Measurements from ENCODE around the gene ATAD3B.
"Not testable (repeated sequence)": the region's sequence is repeated elsewhere in the genome, so short reads cannot be mapped to it uniquely, and the experiment has no call there.

The ATAD3B gene

GRCh38 chr1:1523651-1524050 lies 52.1 kb downstream of the ATAD3B start:
- not testable (repeated sequence) for H3K4me3 ChIP-seq (ENCODE audit: low read depth, low read length); H3K27ac ChIP-seq (ENCODE audit: low read depth, low read length); H3K27me3 ChIP-seq (ENCODE audit: insufficient read depth, low read length); H2AK5ac ChIP-seq (ENCODE audit: low read length); H3K18ac ChIP-seq (ENCODE audit: low read length); H2BK120ac ChIP-seq (ENCODE audit: insufficient read depth, low read length, poor library complexity); H3K9me3 ChIP-seq (ENCODE audit: insufficient read depth, low read depth, low read length); H3K4ac ChIP-seq (ENCODE audit: low read depth, low read length); H2AFZ ChIP-seq (ENCODE audit: insufficient read depth, low read length, poor library complexity); H3K4me1 ChIP-seq (ENCODE audit: control insufficient read depth in 1 of 2, insufficient read depth in 2 of 2, low read length in 2 of 2); H3K23ac ChIP-seq (ENCODE audit: low read length); H3K9ac ChIP-seq (ENCODE audit: low read length); H4K91ac ChIP-seq (ENCODE audit: low read depth, low read length); H2BK5ac ChIP-seq (ENCODE audit: low read depth, low read length, poor library complexity); H3K79me1 ChIP-seq (ENCODE audit: low read length); H3K79me2 ChIP-seq (ENCODE audit: control insufficient read depth, insufficient read depth, low read length, poor library complexity); DNase-seq; H4K8ac ChIP-seq (ENCODE audit: low read depth, low read length); H4K12ac ChIP-seq (ENCODE audit: low read depth, low read length); H2BK12ac ChIP-seq (ENCODE audit: low read length); H3K14ac ChIP-seq (ENCODE audit: low read length); H3K4me2 ChIP-seq (ENCODE audit: low read length)
- no CpG with 5 or more reads among the region's 17 CpGs for WGBS (ENCODE audit: extremely low coverage, insufficient coverage, insufficient read length)
- H3K36me3 ChIP-seq (ENCODE audit: control insufficient read depth in 1 of 2, insufficient read depth in 2 of 2, low read length in 2 of 2), result peaks cover 61 to 64% of the 10 kb centered on the region in 2 experiments

DNA sequence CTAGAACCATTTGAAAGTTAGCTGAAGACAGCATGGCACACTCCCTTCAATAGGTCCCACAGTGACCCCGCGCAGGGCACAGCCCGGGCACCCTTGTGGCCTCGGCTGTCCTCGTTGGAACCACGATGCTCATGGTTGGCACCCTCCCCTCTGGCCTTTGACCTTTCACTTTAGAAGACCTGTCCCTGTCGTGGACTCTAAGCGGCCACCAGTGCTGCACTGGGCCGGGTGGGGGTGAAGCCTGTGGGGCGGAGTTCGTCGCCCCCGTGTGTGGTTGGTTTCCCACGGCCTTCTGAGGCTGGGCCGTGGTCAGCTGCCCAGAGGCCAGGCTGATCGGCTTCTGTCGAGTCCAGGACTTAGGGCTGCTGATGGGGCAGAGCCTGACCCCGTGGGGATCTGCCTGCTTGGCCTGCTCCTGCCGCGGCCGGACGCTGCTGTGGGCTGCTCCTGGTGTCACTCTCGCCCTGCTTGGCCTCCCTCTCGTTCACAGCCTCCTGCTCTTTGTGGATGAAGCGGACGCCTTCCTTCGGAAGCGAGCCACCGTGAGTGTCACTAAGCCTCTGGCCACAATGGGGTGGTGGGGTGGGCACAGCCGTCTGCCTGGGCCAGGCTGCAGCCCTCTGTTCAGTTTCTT lies 53.3 kb downstream of the ATAD3B start:
- not testable (repeated sequence) for H3K9me3 ChIP-seq (ENCODE audit: insufficient read depth, low read depth, low read length); H4K12ac ChIP-seq (ENCODE audit: low read depth, low read length); H2BK12ac ChIP-seq (ENCODE audit: low read length); H3K14ac ChIP-seq (ENCODE audit: low read length); H3K9ac ChIP-seq (ENCODE audit: low read length); H3K27me3 ChIP-seq (ENCODE audit: insufficient read depth, low read length); H4K91ac ChIP-seq (ENCODE audit: low read depth, low read length); H3K23ac ChIP-seq (ENCODE audit: low read length); H3K4ac ChIP-seq (ENCODE audit: low read depth, low read length); H3K4me3 ChIP-seq (ENCODE audit: low read depth, low read length); H2AK5ac ChIP-seq (ENCODE audit: low read length); H3K79me1 ChIP-seq (ENCODE audit: low read length); H3K27ac ChIP-seq (ENCODE audit: low read depth, low read length); H2BK5ac ChIP-seq (ENCODE audit: low read depth, low read length, poor library complexity); H3K4me2 ChIP-seq (ENCODE audit: low read length); H3K18ac ChIP-seq (ENCODE audit: low read length); H3K79me2 ChIP-seq (ENCODE audit: control insufficient read depth, insufficient read depth, low read length, poor library complexity); H2BK120ac ChIP-seq (ENCODE audit: insufficient read depth, low read length, poor library complexity); DNase-seq; H3K4me1 ChIP-seq (ENCODE audit: control insufficient read depth in 1 of 2, insufficient read depth in 2 of 2, low read length in 2 of 2); H4K8ac ChIP-seq (ENCODE audit: low read depth, low read length); H2AFZ ChIP-seq (ENCODE audit: insufficient read depth, low read length, poor library complexity)
- peaks cover 68 to 69% of the 10 kb centered on the region in 2 experiments for H3K36me3 ChIP-seq (ENCODE audit: control insufficient read depth in 1 of 2, insufficient read depth in 2 of 2, low read length in 2 of 2)
- WGBS (ENCODE audit: extremely low coverage, insufficient coverage, insufficient read length), result no CpG with 5 or more reads among the region's 30 CpGs

DNA sequence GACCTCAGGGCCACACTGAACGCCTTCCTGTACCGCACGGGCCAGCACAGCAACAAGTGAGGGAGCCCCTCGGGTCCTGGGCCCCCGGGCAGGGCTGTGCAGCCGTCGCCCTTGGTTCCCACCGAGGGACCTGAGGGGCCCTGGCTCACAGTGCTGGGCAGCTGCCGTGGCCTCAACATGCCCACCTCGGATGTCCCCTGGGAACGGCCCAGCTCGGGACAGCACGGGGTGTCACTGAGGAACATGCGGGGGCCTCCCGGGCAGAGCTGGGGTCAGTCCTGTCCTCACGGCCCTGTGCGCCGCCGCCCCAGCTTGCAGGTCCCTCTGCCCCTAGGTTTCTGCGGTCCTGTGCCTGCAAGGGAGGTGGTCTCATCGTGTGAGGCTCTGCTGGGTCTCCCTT lies 54.9 kb downstream of the ATAD3B start:
- H3K36me3 ChIP-seq (ENCODE audit: control insufficient read depth in 1 of 2, insufficient read depth in 2 of 2, low read length in 2 of 2), result peaks cover 59 to 60% of the 10 kb centered on the region in 2 experiments
- not testable (repeated sequence) for H4K8ac ChIP-seq (ENCODE audit: low read depth, low read length); H4K12ac ChIP-seq (ENCODE audit: low read depth, low read length); H3K18ac ChIP-seq (ENCODE audit: low read length); H3K4me1 ChIP-seq (ENCODE audit: control insufficient read depth in 1 of 2, insufficient read depth in 2 of 2, low read length in 2 of 2); H4K91ac ChIP-seq (ENCODE audit: low read depth, low read length); H3K9me3 ChIP-seq (ENCODE audit: insufficient read depth, low read depth, low read length); DNase-seq; H3K79me1 ChIP-seq (ENCODE audit: low read length); H3K4me2 ChIP-seq (ENCODE audit: low read length); H3K27ac ChIP-seq (ENCODE audit: low read depth, low read length); H2AK5ac ChIP-seq (ENCODE audit: low read length); H3K23ac ChIP-seq (ENCODE audit: low read length); H3K14ac ChIP-seq (ENCODE audit: low read length); H3K79me2 ChIP-seq (ENCODE audit: control insufficient read depth, insufficient read depth, low read length, poor library complexity); H2BK12ac ChIP-seq (ENCODE audit: low read length); H3K4me3 ChIP-seq (ENCODE audit: low read depth, low read length); H3K4ac ChIP-seq (ENCODE audit: low read depth, low read length); H3K27me3 ChIP-seq (ENCODE audit: insufficient read depth, low read length); H2BK120ac ChIP-seq (ENCODE audit: insufficient read depth, low read length, poor library complexity); H3K9ac ChIP-seq (ENCODE audit: low read length); H2BK5ac ChIP-seq (ENCODE audit: low read depth, low read length, poor library complexity); H2AFZ ChIP-seq (ENCODE audit: insufficient read depth, low read length, poor library complexity)
- no CpG with 5 or more reads among the region's 21 CpGs for whole genome bisulfite sequencing (ENCODE audit: extremely low coverage, insufficient coverage, insufficient read length)

- H2BK120ac ChIP-seq (ENCODE audit: insufficient read depth, low read length, poor library complexity), result no peak overlapping the region
- H3K23ac ChIP-seq (ENCODE audit: low read length), result no peak overlapping the region
- H2AFZ ChIP-seq (ENCODE audit: insufficient read depth, low read length, poor library complexity), result no peak overlapping the region
- peak overlapping the region; percentile 13 for H3K4me3 ChIP-seq (ENCODE audit: low read depth, low read length)
- no peak overlapping the region for H2AK5ac ChIP-seq (ENCODE audit: low read length)
- no peak overlapping the region for H4K8ac ChIP-seq (ENCODE audit: low read depth, low read length)
- no peak overlapping the region for H3K4ac ChIP-seq (ENCODE audit: low read depth, low read length)
- no peaks in the 10 kb centered on the region for H3K4me1 ChIP-seq (ENCODE audit: control insufficient read depth in 1 of 2, insufficient read depth in 2 of 2, low read length in 2 of 2)
- H4K91ac ChIP-seq (ENCODE audit: low read depth, low read length), result no peak overlapping the region
- no peak overlapping the region for H3K9ac ChIP-seq (ENCODE audit: low read length)
- no peaks in the 10 kb centered on the region for H3K27me3 ChIP-seq (ENCODE audit: insufficient read depth, low read length)
- H3K27ac ChIP-seq (ENCODE audit: low read depth, low read length), result no peak overlapping the region
- H3K79me1 ChIP-seq (ENCODE audit: low read length), result no peaks in the 10 kb centered on the region
- no peak overlapping the region for H4K12ac ChIP-seq (ENCODE audit: low read depth, low read length)
- H3K4me2 ChIP-seq (ENCODE audit: low read length), result no peak overlapping the region
- H3K18ac ChIP-seq (ENCODE audit: low read length), result no peak overlapping the region
- no peak overlapping the region for H2BK12ac ChIP-seq (ENCODE audit: low read length)
- no peak overlapping the region for H3K14ac ChIP-seq (ENCODE audit: low read length)
- peaks cover 9% of the 10 kb centered on the region for H3K9me3 ChIP-seq (ENCODE audit: insufficient read depth, low read depth, low read length)
- no peaks in the 10 kb centered on the region for H3K79me2 ChIP-seq (ENCODE audit: control insufficient read depth, insufficient read depth, low read length, poor library complexity)
- H2BK5ac ChIP-seq (ENCODE audit: low read depth, low read length, poor library complexity), result no peak overlapping the region
- H3K36me3 ChIP-seq (ENCODE audit: control insufficient read depth in 1 of 2, insufficient read depth in 2 of 2, low read length in 2 of 2), result peaks cover 55% of the 10 kb centered on the region in 2 experiments
- no CpG with 5 or more reads among the region's 31 CpGs for WGBS (ENCODE audit: extremely low coverage, insufficient coverage, insufficient read length)
- DNase-seq, result no peak
These were observed 55.7 kb downstream of the ATAD3B start for GRCh38 chr1:1527092-1527816.

Measured in trophoblast cell (in vitro differentiated cells and primary cell).